HG03575 (cell line): Measurements from ENCODE around the gene NAB1.
A peak's percentile ranks its signal among the peaks of the same experiment; 100 is the strongest.
"Not testable (repeated sequence)": the region's sequence is repeated elsewhere in the genome, so short reads cannot be mapped to it uniquely, and the experiment has no call there.

Experiments
- ATAC-seq: cut with Tn5 transposase; IDR thresholded peaks from one replicate; pipeline ENCODE4 v1.9.1; 2021; ENCODE audit not compliant: unreplicated experiment, insufficient number of reproducible peaks, low FRiP score; ENCODE audit errors: extremely low read depth

Gene NAB1

DNA sequence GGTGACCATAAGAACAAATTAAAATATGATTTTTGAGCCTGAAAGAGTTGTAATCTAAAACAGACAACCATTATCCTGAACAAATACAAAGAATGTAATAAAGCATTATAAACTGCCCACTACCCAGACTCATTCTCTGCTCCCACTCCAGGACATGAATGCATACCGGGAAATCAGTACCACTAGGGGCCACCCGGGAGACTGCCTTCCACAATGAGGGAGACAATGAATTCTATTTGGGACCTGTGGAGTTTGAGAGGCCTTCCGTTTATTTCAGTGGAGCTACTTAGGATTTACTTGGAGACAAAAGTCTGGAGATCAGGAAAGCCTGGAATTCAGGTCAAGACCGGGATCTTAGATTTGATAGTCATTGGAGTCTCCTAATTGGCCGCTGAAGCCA is 50.0 kb downstream of the NAB1 start:
- no peak for ATAC-seq

DNA sequence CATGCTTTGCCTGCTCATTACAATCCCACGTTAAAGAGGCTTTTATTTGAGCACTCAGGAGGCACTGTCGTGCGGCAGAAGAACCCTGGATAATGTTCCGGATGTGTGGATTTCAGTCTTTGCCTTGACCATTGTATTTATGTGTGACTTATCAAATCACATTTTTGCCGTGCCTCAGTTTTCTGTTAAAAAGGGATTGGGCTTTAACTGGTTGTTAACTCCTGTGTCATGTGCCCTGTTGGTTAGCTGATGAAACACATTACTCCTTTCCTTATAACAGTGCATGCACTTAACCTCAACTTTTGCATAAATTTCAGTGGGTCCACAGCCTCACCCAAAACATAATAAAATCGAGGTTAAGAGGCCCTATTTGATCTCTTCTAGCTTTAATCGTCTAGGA is 52.7 kb downstream of the NAB1 start:
- ATAC-seq: peak; percentile 39

DNA sequence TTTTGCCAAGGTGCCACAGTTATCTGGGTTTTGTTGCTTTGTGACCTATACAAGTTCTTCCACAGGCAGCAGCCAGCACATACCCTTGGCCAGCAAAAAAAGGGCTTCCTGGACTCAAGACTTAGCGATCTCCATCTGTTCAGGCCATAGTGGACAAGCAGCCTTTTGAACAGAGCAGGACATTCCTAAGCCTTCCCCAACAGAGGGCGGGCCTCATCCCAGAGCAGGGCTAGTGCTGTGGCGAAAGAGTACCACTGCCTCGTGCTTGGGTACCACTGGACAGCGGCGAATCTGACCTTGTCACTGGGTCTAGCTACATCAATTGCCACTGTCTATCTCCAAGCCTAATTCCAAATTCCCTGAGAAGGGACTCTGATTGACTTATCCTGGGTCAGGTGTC is 56.4 kb downstream of the NAB1 start:
- ATAC-seq: no peak

DNA sequence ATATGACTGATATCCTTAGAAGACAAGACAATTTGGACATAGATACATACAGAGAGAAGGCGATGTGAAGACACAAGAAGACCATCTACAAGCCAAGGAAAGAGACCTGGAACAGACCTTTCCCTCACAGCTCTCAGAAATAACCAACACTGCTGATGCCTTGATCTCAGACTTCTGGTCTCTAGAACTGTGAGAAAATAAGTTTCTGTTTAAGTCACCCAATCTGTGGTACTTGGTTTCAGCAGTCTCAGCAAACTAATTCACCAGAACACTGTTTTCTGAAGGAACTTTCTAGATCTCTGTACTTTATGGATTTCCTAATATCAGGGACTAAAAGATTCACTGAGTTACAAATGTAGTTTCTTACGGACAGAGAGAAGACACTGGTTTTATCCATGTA is 58.8 kb downstream of the NAB1 start:
- no peak for ATAC-seq

DNA sequence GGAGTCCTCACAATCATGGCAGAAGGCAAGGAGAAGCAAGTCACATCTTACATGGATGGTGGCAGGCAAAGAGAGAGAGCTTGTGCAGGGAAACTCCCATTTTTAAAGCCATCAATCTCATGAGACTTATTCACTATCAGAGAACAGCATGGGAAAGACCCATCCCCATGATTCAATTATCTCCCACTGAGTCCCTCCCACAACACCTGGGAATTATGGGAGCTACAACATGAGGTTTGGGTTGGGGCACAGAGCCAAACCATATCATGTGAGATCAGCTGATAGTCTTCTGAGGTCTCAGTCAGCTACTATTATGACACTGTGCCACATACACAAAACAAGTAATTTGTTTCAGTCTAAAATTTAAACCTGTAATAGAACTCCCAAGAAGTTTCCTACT is 59.8 kb downstream of the NAB1 start:
- not testable (repeated sequence) for ATAC-seq

DNA sequence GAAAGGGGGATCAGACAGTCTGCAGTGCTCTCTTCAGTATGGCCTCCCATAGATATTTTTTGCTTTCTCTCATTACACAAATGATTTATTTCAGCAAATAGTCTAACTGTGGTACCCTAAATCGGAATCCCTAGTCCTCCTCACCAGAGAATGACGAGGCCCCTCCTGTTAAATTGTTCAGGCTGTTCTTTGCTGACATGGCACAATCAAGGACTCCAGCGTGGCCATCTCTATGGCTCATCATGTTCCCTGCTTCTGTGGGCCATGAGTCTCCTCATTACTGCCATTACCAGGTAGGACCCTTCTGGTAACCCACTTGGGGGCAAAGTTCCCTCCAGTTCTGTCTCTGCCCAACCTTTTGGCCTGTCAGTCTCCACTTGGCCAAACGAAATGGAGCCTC is 62.2 kb downstream of the NAB1 start:
- ATAC-seq: no peak

DNA sequence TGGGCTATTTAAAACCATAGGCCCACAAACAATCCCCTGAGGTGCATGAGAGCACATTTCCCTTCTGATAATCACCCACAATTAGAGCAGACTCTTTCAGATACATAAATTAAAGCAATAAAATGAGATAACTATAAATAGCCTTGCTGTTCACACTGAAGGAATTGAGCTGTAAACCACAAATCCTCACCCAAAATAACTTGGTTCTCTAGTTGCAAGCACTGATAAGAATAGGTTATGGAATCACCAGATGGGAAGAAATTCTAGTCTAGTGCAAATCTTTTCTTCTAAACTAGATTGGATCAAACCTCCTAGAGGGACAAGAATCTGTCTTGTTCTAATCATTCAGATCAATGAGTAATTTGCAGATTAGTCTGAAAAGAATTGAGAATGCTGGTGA is 64.6 kb downstream of the NAB1 start:
- ATAC-seq: no peak

DNA sequence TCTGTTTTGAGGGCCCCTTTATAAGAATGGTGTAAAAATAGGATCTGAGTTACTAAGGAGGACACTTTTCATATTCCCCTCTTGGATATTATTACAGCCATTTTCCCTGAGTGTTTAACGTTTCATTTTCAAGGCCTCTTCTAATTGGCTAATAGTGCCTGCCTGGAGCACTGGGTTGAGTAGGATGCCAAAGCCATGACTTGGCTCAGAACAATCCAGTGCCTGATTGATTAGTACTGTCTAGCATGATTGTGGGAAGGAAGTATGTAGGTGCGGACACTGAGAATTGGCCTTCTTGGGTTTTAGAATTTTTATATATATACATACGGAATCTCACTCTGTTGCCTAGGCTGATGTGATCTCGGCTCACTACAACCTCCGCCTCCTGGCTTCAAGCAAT is 66.1 kb downstream of the NAB1 start:
- ATAC-seq: no peak

DNA sequence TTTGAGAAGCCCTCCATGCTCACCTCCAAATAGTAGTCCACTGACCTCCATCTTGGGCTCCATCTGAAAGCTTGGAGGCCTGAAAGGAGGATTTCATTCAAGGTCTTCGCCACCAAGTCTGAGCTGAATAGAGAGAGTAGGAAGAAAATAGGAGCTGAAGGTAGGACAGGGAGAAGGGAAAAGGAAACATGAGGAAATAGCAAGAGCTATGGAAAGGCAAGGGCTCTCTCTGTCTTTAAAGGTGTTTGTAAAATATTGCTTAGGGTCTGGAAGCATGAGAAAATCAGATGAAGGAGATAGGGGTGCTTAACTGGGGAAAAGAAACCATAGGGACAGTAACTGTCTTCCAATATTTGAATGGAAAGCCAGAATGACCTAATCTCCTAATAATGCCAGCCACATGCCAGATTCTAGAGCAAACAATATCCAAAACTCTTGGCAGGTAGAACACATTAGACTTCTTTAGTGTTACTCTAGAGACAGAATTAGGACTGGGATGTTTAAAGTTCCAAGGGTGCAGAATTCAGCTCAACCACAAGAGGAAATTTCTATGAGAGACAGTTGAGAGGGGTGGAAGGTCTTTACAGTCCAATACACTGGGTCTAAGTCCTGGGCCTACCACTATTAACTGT is 67.4 kb downstream of the NAB1 start:
- ATAC-seq: no peak

DNA sequence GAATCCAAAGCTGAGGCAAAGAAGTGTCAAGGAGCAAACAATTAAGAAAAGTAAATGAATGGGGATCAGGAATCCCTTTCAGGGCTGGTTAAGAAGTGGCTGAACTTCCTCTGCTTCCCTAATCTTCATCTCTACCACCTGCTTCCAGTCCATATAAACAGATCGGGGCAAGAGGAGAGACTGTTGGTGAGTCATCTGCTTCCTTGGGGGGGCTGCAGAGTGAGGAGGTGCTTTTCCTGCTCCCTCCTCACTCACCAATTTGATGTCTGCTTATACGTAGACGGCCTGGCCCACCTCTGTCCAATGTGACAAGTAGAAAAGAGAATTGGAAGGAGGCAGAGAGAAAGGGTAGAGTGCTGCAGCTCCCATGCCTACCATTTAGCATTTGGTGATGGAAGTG is 68.4 kb downstream of the NAB1 start:
- no peak for ATAC-seq

DNA sequence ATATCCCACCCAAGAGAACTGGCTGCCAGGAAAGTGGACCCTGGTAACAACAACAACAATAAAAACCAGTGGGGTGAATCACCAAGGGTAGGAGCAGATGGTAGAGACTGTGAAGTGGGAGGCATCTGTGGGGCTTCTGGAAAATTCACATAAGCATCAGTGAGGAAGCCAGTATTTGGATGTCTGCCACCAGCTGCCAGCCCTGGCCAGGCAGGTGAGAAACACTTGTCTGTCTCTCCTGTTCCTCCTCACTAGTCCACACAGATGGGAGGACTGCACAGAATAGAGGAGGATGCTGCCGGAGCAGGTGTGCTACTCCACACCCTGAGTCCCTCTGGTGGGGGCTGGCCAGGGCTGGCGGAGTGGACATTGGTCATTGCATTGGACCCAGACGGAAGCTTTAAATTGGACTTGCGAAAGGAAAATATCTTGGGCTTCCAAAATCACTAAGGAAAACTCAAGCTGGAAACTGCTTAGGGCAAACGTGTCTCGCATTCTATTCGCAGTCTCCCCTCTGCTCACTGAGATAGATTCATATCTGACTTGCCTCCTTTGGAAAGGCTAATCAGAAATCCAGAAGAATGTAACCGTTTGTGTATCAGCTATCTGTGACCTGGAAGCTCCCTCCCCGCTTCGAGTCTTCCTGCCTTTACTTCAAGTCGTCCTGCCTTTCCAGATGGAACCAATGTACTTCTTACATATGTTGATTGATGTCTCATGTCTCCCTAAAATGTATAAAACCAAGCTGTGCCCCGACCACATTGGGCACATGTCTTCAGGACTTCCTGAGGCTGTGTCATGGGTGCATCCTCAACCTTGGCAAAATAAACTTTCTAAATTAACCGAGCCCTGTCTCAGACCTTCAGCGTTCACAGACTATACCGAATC is 69.1 kb downstream of the NAB1 start:
- ATAC-seq: no peak

DNA sequence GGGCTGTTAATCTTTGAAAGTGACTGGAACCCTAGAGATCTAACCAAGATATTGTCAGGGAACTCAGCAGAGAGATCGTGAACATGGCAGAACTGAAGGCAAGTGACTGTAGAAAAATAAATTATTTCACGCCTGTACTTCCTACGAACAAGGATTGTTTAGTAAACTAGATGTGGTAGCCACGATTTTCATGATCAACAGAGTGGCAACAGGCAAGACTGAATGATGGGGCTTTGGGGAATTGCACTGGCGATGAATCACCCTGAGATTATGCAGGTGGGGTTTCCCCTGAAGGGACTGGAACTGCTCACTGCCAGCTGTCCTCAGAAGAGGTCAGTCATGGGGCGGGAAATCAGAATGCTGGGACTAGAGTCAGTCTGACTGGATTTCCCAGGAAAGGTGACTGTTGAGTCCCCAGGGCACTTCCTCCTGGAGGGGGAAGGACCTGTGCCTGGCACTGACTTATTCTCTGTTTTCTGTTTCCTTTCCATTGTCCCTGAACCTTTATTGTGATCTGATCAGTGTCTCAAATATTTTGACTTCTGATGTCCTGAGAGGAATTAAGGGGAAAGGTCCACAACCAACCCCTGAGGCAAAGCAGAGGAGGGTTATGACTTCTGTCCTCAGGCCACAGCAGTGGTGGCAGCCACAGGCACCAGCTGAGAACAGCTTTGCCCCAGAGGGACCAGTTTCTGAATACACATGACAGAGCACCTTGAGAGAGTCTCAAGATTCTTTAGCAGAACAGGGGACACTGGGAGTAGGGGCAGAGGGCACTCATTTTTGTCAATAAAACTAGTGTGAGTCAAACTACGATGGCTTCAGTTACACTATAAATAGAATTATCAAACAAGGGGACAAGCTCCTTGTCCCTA is 70.0 kb downstream of the NAB1 start:
- ATAC-seq: peak; percentile 31

DNA sequence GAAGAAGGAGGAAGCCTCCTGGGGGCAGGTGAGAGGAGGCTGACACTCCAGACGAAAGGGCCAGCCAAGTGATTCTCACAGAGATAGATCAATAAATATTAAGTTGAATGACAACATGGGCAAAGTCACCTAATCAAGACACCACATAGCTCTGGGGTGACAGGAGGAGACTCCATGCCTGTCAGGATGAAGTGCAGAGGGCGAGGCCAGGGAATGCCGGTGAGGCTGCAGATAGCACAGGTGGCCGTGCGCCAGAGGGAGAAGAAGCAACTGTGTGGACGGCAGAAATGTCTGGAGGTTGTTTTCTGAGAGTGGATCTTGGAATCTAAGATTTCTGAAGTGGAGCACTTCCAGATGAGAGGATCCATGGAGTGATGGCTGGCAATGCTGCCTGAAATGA is 71.4 kb downstream of the NAB1 start:
- no peak for ATAC-seq

DNA sequence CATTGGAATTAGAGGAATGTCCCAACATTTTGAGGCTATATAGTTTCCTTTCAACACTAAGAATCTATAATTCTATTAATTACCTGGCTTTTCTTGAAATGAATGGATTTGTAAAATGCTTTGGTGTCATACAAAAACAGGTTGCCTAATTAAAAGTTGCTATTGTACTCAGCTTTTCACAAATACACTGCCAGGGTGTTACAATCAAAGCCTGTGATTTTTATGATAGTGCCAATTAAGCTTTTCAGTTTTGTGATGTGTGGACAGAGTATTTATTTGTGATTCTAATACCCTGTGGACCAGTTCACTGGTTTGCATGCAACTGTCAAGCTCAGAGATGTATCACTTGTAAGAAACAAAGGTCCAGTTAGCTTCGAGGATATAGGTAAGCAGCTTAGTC is 71.8 kb downstream of the NAB1 start:
- ATAC-seq: no peak

DNA sequence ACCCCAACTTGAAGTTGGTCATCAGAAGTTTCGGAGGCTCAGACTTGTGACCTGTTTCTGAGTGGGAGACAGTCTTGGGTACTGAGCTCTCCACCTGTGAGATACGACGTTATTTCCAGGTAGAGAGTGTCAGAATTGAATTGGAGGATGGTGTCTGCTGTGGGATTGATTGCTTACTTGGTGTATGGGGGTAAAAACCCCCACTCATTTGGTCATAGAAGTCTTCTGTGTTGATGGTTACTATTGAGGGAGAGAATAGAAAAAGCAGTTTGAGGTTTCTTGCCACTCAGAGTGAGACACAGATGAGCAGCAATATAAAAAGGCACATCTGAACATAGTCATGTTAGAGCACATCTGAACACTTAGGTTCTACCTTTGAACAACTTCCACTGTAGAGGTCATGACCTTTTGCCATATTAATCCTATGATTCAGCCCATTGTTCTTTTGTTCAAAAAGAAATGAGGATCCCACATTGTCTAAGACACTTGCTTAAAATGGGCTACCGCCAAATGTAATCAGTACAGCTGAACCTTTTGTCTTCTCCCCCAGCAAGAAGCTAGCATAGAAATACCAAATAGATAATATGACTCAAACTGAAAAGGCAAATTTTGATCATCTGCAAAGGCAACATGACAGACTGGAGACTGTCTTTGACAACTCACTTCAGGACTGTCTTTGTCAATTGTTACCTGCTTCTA is 73.3 kb downstream of the NAB1 start:
- peak; percentile 56 for ATAC-seq

DNA sequence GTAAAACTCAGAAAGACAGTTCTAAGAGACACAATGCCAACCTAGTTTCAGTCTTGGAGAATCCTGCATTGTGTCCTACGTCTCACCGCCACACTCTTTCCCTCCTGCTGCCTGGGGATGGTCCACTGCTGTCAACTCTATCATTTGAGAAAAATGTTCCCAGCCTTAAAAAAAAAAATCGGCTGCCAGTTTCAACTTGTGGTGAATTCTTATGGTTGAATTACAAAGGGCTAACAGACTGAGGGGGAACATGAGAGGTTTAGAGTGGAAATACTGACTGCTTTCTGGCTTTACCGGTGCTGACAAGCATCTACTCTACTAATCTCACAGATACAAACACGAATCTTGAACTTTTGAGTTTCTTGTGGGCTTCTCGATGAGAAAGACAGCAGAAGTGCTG is 74.0 kb downstream of the NAB1 start:
- no peak for ATAC-seq

DNA sequence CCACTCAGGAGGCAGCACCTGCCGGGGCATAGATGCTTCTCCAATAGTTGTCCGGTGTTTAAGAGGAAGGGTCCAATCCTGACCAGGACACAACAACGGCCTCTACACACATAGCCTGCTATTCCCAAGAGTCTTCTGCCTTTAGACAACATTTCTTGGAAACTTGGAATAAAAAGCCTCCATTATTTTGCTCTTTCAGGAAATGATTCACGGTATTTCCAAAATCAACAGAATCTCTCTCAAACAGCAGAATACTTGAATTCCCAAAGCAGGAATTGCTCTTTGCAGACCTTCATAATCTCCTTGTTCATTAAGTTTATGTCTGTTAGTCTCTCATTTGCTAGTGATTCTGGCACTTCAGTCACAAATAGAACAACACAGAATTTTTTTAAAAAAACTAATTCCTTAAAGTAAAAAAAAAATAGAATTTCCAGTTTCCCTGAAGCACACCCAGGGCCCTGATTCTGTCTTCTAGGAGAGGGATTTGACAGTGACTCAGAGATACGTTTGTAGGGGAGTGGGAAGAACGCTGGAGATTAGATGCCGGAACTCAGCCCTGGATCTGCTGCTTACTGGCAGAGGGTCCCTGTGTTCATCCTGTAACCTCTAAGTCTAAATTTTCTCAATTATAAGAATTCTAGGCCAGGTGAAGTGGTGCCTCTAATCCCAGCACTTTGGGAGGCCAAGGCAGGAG is 74.7 kb downstream of the NAB1 start:
- no peak for ATAC-seq

DNA sequence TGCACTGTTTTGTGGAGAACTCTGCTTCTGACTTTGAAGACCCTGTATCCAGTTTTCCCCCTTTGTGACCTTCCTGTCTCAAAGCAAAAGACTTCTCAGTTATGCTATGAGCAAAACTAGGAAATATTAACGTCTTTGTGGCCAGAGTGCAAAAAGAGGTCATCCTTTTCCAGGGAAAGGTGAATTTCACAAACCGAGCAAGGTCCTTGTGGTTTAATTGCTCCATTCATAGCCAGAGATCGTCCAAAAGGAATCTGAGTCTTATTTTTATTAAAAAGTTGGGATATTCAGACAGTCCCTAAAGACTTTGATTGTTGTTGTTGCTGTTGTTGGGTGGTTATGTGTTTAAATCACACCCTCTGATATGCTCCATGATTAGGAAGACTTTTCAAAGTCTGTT is 77.4 kb downstream of the NAB1 start:
- no peak for ATAC-seq

DNA sequence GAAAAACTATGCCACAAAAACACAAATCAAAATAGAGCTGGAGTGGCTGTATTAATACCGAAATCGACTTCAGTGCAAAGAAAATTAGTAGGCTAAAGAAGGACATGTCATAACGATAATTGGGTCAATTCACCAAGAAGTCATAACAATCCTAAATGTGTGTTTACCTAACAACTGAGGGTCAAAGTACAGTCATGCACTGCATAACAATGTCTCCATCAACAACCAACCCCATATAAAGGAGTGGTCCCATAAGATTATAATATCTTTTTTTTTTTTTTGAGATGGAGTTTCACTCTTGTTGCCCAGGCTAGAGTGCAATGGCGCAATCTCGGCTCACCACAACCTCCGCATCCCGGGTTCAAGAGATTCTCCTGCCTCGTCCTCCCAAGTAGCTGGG is 87.5 kb downstream of the NAB1 start:
- ATAC-seq: no peak
